HepG2 (cell line): ENCODE data around the gene PFKP. TPM values are rescaled to one million over a fixed set of nuclear protein-coding genes. Genes with fewer than 3 reads are reported as not detected.

Experiments used
- CHD2 ChIP-seq: IDR thresholded peaks from 2 replicates; pipeline ENCODE4 v1.6.1; 2011; ENCODE audit warnings: low read depth, low read length, improper control_type of control experiment
- ESRRA ChIP-seq: sonication (generic); formaldehyde crosslinking; IDR thresholded peaks from 2 replicates; pipeline ENCODE4 v1.5.1; 2020; ENCODE audit warnings: mild to moderate bottlenecking, low read depth, missing genetic modification reagents
- GLI4 ChIP-seq: sonication (generic); formaldehyde crosslinking; IDR thresholded peaks from 2 replicates; pipeline ENCODE4 v1.5.1; 2020; ENCODE audit warnings: missing genetic modification reagents, mild to moderate bottlenecking, moderate library complexity, borderline replicate concordance
- HOXA5 ChIP-seq: sonication (generic); formaldehyde crosslinking; IDR thresholded peaks from 2 replicates; pipeline ENCODE4 v1.4.0; 2020; ENCODE audit warnings: missing genetic modification reagents
- HOXA7 ChIP-seq: sonication (generic); formaldehyde crosslinking; IDR thresholded peaks from 2 replicates; pipeline ENCODE4 v1.8.1; 2022; ENCODE audit warnings: mild to moderate bottlenecking, missing genetic modification reagents, moderate library complexity
- MEF2D ChIP-seq: sonication (generic); formaldehyde crosslinking; IDR thresholded peaks from 2 replicates; pipeline ENCODE4 v1.5.1; 2020; ENCODE audit warnings: mild to moderate bottlenecking, missing genetic modification reagents
- MEIS2 ChIP-seq: sonication (generic); formaldehyde crosslinking; IDR thresholded peaks from 2 replicates; pipeline ENCODE4 v1.9.0; 2021; ENCODE audit warnings: mild to moderate bottlenecking, missing genetic modification reagents
- MIER3 ChIP-seq: IDR thresholded peaks from 2 replicates; pipeline ENCODE4 v1.6.1; 2016; ENCODE audit warnings: missing compliant biosample characterization, borderline replicate concordance
- MTA3 ChIP-seq: sonication (generic); formaldehyde crosslinking; IDR thresholded peaks from 2 replicates; pipeline ENCODE4 v1.4.0; 2020; ENCODE audit warnings: missing genetic modification reagents
- PCBP2 ChIP-seq: fragments of 200-400 bp; formaldehyde crosslinking; optimal IDR thresholded peaks from 2 replicates; pipeline ENCODE3; 2018; ENCODE audit warnings: low read length, low read depth; ENCODE audit not compliant: poor library complexity, severe bottlenecking
- PHF5A ChIP-seq: IDR thresholded peaks from one replicate; pipeline ENCODE4 v1.6.1; 2018; ENCODE audit warnings: low read depth, missing genetic modification reagents; ENCODE audit not compliant: unreplicated experiment
- POLR2A ChIP-seq, 2 experiments: IDR thresholded peaks; 2 replicates each; pipeline ENCODE4 v1.6.1; 2011; ENCODE audit warnings: low read depth in 2 of 2, low read length in 2 of 2, mild to moderate bottlenecking in 1 of 2, moderate library complexity in 1 of 2; ENCODE audit not compliant: insufficient read depth in 1 of 2
- SMAD9 ChIP-seq: sonication (generic); formaldehyde crosslinking; IDR thresholded peaks from 2 replicates; pipeline ENCODE4 v1.5.1; 2020; ENCODE audit warnings: mild to moderate bottlenecking, missing genetic modification reagents
- ZBTB21 ChIP-seq: sonication (generic); formaldehyde crosslinking; IDR thresholded peaks from 2 replicates; pipeline ENCODE4 v1.4.0; 2020; ENCODE audit warnings: missing genetic modification reagents
- ZFAT ChIP-seq: sonication (generic); formaldehyde crosslinking; conservative IDR thresholded peaks from 2 replicates; pipeline ENCODE4 v1.8.1; 2023; ENCODE audit warnings: missing genetic modification reagents, inconsistent platforms
- ZMYM3 ChIP-seq: sonication (generic); formaldehyde crosslinking; IDR thresholded peaks from 2 replicates; pipeline ENCODE4 v1.5.1; 2020; ENCODE audit warnings: mild to moderate bottlenecking, missing genetic modification reagents
- ZNF138 ChIP-seq: sonication (generic); formaldehyde crosslinking; IDR thresholded peaks from 2 replicates; pipeline ENCODE4 v1.5.0; 2020; ENCODE audit warnings: mild to moderate bottlenecking, low read depth, missing genetic modification reagents
- ZNF891 ChIP-seq: sonication (generic); formaldehyde crosslinking; IDR thresholded peaks from 2 replicates; pipeline ENCODE4 v1.5.0; 2020; ENCODE audit warnings: mild to moderate bottlenecking, missing genetic modification reagents
- polyA plus RNA-seq, 8 experiments: library from polyadenylated mRNA; depleted of rRNA in 3 of 8; stranded (reverse) in 7 of 8; unstranded in 1 of 8; fragments of >200 nt; fragmentation: Illumina TruSeq in 4 of 8; extraction: Trizol in 4 of 8; gene quantifications; 2 replicates each; pipeline versions ENCODE4 v1.2.1 to v1.2.3, GENCODE V29; 2011 to 2016; ENCODE audit warnings: low read depth in 4 of 8, missing spikeins in 1 of 8, mixed read lengths in 1 of 8; ENCODE audit not compliant: insufficient read depth in 1 of 8
- total RNA-seq, 5 experiments: library from RNA; depleted of rRNA; stranded (reverse); fragments of >200 nt; fragmentation: Illumina TruSeq; extraction: Trizol; gene quantifications; 2 replicates each; pipeline ENCODE4 v1.2.3, GENCODE V29; 2016; ENCODE audit warnings: low read depth in 1 of 5
- TF ChIP-seq, protein P1 (sequence below): sonication (generic); formaldehyde crosslinking; IDR thresholded peaks from 2 replicates; pipeline ENCODE4 v1.8.1; 2023; ENCODE audit warnings: mild to moderate bottlenecking, moderate library complexity, missing genetic modification reagents
- TF ChIP-seq, protein P2 (sequence below): sonication (generic); formaldehyde crosslinking; IDR thresholded peaks from 2 replicates; pipeline ENCODE4 v1.4.0; 2020; ENCODE audit warnings: missing genetic modification reagents, borderline replicate concordance
- TF ChIP-seq, protein P3 (sequence below): sonication (generic); formaldehyde crosslinking; IDR thresholded peaks from 2 replicates; pipeline ENCODE4 v1.4.0; 2020; ENCODE audit warnings: missing genetic modification reagents, mild to moderate bottlenecking, borderline replicate concordance
- TF ChIP-seq, protein P4 (sequence below): sonication (generic); formaldehyde crosslinking; IDR thresholded peaks from 2 replicates; pipeline ENCODE4 v1.4.0; 2020; ENCODE audit warnings: missing genetic modification reagents; ENCODE audit errors: not compliant biosample characterization
- TF ChIP-seq, protein P5 (sequence below): sonication (generic); formaldehyde crosslinking; IDR thresholded peaks from 2 replicates; pipeline ENCODE4 v1.4.0; 2020; ENCODE audit warnings: missing genetic modification reagents

The PFKP gene
- total and polyA plus RNA-seq, 2 of the 13 experiments (the other 11 are each of a cell fraction or from before 2014, with no cell fraction given), result 0.80 to 2.4 TPM

DNA sequence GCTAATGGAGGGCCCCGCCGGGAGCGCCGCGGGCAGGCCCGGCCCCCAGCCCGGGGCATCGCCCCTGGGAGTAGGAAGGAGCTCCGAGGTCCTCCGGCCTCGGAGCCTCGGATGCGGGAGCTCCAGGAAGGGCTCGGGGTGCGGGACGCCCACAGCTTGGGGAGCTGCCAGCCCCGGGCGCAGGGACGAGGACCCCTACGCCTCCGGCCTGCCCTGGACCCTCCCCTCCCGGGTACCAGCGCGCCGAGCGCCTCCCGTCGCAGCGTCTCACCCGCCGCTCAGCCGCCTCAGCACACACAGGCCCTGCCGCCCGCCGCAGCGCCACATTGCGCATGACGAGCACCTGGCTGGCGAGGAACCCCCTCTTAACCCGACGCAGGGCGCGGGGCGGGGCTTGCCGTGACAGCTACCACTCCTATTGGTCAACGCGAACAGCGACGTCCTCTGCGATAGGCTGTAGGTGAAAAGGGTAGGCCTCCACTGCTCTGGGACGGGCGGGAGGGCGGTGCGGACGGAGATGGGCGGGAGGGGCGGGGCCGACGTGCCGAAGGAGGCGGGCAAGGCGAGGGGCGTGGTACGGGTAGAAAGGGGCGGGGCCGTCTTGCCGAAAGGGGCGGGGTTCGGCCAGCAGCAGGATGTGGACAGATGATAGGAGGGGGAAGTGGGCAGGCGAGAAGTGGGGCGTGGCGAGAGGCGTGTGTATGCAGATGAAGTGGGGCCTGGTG is 105.3 kb downstream of the PFKP start, which contains the start of gene PITRM1 (continued):
- TF ChIP-seq, protein P1, sequence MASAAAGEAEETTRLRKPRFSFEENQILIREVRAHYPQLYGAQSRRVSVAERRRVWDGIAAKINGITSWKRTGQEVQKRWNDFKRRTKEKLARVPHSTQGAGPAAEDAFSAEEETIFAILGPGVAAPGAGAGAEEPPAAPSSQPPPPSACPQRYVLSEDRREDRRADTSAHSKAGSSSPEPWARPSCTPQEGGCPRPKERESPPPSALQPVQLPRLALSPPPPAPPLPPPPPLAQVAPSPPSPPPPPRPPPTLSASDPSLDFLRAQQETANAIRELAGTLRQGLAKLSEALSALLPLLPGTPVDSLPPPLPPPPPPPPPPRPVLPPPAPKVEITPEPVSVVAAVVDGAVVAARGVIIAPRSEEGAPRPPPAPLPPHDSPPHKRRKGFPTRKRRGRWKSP (CRISPR knock-in tag), result peak; percentile 78; the same call in 1 of the 2 replicates
- TF ChIP-seq SMAD9 (CRISPR knock-in tag), result no peak
- no peak for TF ChIP-seq MEF2D
- peak; percentile 28; the same call in 1 of the 2 replicates for TF ChIP-seq MEIS2
- no peak for TF ChIP-seq ZFAT (CRISPR knock-in tag)
- TF ChIP-seq GLI4, result no peak
- TF ChIP-seq, protein P2, sequence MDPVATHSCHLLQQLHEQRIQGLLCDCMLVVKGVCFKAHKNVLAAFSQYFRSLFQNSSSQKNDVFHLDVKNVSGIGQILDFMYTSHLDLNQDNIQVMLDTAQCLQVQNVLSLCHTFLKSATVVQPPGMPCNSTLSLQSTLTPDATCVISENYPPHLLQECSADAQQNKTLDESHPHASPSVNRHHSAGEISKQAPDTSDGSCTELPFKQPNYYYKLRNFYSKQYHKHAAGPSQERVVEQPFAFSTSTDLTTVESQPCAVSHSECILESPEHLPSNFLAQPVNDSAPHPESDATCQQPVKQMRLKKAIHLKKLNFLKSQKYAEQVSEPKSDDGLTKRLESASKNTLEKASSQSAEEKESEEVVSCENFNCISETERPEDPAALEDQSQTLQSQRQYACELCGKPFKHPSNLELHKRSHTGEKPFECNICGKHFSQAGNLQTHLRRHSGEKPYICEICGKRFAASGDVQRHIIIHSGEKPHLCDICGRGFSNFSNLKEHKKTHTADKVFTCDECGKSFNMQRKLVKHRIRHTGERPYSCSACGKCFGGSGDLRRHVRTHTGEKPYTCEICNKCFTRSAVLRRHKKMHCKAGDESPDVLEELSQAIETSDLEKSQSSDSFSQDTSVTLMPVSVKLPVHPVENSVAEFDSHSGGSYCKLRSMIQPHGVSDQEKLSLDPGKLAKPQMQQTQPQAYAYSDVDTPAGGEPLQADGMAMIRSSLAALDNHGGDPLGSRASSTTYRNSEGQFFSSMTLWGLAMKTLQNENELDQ (CRISPR knock-in tag), result no peak
- TF ChIP-seq ZBTB21 (CRISPR knock-in tag), result no peak
- TF ChIP-seq PCBP2, result no peak
- no peak for TF ChIP-seq ESRRA (CRISPR knock-in tag)
- no peak for TF ChIP-seq ZNF138 (CRISPR knock-in tag)
- TF ChIP-seq HOXA7 (CRISPR knock-in tag), result no peak
- TF ChIP-seq MTA3, result no peak
- TF ChIP-seq CHD2, result no peak; the same call in 1 of the 2 replicates
- TF ChIP-seq PHF5A (CRISPR knock-in tag), result peak; percentile 26
- TF ChIP-seq, protein P3, sequence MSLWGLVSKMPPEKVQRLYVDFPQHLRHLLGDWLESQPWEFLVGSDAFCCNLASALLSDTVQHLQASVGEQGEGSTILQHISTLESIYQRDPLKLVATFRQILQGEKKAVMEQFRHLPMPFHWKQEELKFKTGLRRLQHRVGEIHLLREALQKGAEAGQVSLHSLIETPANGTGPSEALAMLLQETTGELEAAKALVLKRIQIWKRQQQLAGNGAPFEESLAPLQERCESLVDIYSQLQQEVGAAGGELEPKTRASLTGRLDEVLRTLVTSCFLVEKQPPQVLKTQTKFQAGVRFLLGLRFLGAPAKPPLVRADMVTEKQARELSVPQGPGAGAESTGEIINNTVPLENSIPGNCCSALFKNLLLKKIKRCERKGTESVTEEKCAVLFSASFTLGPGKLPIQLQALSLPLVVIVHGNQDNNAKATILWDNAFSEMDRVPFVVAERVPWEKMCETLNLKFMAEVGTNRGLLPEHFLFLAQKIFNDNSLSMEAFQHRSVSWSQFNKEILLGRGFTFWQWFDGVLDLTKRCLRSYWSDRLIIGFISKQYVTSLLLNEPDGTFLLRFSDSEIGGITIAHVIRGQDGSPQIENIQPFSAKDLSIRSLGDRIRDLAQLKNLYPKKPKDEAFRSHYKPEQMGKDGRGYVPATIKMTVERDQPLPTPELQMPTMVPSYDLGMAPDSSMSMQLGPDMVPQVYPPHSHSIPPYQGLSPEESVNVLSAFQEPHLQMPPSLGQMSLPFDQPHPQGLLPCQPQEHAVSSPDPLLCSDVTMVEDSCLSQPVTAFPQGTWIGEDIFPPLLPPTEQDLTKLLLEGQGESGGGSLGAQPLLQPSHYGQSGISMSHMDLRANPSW (CRISPR knock-in tag), result no peak
- TF ChIP-seq HOXA5 (CRISPR knock-in tag), result peak; percentile 73; the same call in 1 of the 2 replicates
- TF ChIP-seq ZMYM3, result no peak
- TF ChIP-seq MIER3 (CRISPR knock-in tag), result no peak
- TF ChIP-seq, protein P4, sequence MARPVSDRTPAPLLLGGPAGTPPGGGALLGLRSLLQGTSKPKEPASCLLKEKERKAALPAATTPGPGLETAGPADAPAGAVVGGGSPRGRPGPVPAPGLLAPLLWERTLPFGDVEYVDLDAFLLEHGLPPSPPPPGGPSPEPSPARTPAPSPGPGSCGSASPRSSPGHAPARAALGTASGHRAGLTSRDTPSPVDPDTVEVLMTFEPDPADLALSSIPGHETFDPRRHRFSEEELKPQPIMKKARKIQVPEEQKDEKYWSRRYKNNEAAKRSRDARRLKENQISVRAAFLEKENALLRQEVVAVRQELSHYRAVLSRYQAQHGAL (CRISPR knock-in tag), result no peak
- peak; percentile 95 to 99 for TF ChIP-seq POLR2A (IDR thresholded peaks at IDR 0.05; ENCODE audit: insufficient read depth in 1 of 2, low read depth in 2 of 2, low read length in 2 of 2)
- peak; percentile 71 for TF ChIP-seq ZNF891
- TF ChIP-seq, protein P5, sequence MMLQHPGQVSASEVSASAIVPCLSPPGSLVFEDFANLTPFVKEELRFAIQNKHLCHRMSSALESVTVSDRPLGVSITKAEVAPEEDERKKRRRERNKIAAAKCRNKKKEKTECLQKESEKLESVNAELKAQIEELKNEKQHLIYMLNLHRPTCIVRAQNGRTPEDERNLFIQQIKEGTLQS (CRISPR knock-in tag), result no peak
